HG03039 (cell line): ENCODE results near the gene KCNK3.
"Not testable (repeated sequence)": the region's sequence is repeated elsewhere in the genome, so short reads cannot be mapped to it uniquely, and the experiment has no call there.

Experiments
- ATAC-seq: cut with Tn5 transposase; IDR thresholded peaks from one replicate; pipeline ENCODE4 v1.9.1; 2021; ENCODE audit warnings: mild to moderate bottlenecking, moderate library complexity; ENCODE audit not compliant: unreplicated experiment

KCNK3 gene

DNA sequence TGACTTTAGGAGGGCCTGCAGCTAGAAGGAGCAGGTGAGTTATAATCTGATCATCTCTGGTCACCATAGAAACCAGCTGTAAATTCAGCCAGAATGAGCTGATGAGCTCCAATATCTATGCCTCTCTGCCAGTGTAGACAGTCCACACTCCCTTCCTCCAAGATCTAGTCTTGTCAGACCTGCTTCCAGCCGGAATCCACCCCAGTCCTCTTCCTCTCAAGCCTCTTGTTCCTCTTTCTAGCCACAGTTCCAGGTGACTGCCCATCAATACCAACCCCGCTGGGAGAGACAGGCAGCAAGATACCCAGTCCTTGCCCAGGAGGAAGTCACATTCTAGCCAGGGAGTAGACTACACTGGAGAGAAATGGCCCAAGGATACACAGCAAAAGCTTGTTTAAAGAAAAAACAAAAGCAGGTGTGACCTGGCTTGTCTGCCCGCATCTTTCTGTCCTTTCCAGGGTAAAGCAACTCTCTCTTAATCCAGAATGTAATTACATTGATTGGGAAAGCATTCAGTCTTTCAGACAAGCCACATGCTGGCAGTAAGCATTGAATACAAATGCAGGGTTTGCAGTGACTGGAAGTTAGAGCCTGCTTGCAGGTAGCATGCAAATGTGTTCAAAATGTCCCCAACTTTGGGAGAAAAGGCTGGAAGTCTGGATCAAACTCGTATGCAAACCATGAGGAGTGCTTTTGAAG, 62.6 kb downstream of the KCNK3 start:
- no peak for ATAC-seq

DNA sequence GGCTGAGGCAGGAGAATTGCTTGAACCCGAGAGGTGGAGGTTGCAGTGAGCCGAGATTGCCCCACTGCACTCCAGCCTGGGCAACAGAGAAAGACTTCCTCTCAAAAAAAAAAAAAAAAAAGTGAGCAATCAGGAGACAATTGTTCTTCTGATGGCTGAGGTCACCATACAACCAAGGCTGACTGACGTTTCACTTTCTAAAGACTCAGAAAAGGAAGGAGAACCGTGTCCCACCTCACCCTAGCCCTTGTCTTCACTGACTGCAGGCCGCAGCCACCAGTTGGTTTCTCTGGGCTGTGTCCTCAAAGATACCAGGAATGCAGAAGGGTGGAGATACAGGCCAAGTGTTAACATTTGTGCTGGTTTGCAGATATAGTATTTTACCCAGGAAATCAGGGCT, 63.8 kb downstream of the KCNK3 start:
- no peak for ATAC-seq

DNA sequence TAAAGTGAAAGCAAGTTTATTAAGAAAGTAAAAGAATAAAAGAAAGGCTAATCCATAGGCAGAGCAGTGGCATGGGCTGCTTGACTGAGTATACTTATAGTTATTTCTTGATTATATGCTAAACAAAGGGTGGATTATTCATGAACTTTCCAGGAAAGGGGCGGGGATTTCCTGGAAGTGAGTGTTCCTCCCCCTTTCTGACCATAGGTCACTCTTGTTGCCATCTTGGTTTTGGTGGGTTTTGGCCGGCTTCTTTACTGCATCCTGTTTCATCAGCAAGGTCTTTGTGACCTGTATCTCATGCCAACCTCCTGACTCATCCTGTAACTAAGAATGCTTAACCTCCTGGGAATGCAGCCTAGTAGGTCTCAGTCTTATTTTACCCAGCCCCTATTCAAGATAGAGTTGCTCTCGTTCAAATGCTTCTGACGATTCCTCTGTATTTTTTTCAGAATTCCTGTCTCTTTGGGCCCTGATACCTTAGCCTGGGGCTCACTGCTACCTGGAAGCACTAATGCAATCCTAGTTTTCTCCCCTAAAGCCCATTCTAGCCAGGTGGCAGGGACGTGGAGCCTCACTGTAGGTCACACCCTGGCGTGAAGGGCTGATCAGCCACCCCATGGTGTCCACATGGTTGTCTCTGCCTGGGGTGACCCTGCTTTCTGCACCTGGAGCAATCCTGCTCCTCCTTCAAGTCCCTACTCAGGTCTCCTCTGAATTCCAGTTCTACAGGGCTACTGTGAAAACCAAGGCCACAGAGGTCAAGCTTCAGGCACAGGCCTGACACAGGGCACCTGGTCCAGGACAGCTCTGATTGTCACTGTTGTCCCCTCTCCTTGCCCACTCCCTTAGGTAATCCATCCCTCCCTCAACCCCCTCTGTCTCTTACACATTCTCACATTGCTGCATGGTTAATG, 65.6 kb downstream of the KCNK3 start:
- ATAC-seq, result no peak

DNA sequence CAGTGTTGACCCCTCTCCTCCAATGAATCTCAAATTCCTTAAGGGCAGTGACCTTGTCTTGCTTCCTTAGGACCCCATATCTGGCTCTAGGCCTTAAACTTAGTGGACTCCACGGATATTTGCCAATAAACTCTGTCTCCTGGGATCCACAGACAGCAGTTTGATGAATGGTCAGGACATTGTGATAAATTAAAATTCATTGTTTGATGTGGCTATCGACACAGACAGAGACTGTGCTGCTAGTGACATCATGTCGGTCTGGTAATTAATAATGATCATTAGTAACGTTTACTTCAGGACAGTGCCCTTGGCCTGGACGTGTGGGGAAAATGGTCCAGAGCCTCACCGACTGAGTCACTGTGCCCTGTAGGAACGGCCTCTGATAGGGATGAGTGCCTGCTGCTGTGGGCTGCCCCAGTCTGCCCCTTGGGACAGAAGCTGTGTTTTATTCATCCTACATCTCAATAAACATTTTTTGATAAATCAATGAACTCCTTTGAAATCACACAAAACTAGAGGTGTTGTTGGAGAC, 66.3 kb downstream of the KCNK3 start:
- no peak for ATAC-seq

DNA sequence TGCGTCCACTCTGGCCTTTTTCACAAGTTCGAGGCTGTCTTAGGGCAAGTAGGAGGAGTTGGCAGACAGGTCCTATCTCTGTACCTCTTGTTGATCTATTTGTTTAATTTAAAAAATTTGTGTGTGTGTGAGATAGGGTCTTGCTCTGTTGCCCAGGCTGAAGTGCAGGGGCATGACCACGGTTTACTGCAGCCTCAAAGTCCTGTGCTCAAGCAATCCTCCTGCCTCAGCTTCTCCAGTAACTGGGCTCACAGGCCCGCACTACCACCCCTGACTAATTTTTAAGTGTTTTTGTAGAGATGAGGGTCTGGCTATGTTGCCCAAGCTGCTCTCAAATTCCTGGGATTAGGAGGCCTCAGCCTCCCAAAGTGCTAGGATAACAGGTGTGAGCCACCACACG, 67.3 kb downstream of the KCNK3 start:
- no peak for ATAC-seq

DNA sequence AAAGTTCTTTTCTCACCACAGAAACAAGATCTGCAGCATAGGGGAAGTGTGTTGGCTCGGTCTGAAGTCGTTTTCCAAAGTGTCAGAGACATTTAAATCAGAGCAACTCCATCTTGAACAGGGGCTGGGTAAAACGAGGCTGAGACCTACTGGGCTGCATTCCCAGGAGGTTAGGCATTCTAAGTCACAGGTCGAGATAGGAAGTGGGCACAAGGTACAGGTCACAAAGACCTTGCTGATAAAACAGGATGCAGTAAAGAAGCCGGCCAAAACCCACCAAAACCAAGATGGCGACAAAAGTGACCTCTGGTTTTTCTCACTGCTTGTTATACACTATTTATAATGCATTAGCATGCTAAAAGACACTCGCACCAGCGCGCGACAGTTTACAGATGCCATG, 68.5 kb downstream of the KCNK3 start:
- ATAC-seq, result not testable (repeated sequence)

DNA sequence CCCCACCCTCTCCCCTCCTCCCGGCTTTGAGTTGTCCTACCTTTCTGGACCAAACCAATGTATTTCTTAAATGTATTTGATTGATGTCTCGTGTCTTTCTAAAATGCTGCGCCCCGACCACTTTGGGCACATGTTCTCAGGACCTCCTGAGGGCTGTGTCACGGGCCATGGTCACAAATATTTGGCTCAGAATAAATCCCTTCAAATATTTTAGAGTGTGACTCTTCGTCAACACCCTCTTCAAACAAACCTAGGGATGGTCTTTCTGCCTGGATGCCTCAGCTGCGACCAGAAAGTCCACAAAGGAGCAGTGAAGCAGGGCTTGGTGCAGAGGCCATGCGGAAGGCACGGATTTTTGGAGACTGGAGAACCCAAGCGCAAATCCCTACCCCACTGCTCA, 70.5 kb downstream of the KCNK3 start:
- no peak for ATAC-seq

DNA sequence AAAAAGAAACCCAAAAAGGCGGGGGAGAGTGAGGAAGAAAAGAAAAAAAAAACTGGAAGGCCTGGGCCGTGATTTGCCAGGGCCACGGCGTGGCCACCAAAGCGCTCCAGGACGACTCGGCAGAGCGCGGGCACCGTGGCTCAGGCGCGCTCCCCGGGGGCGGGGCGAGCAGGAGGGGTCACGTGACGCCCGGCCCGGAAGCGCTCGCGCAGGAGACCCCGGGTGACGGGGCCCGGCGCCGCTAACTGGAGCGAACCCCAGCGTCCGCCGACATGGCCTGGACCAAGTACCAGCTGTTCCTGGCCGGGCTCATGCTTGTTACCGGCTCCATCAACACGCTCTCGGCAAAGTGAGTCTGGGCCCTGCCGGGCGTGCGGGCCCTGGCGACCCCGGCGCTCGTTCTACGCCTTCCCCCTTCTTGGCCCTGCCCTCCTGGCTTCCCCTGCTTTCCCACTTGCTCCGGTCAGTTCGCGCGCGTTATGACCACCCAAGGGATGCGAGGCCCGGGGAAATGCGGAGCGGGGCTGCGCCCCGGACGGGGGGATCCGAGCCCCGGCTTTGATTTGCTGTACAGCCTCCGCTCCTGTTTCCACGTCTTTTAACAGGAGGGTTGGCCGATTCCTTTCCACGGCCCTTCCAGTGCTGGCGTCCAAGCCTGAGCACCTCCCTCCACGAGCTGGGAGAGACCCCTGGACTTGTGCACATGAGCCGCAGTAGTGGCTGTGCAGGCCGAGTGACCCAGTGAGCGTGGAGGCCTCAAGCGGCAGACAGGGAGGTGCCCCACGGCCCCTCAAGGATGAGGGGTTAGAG, 71.8 kb downstream of the KCNK3 start, which contains the start of gene SLC35F6:
Gene SLC35F6, plus strand, starts transcription at position 207 of the 810 bp plus-strand sequence. Its CDS starts 66 bp downstream, at position 273.
- peak; percentile 78 for ATAC-seq

DNA sequence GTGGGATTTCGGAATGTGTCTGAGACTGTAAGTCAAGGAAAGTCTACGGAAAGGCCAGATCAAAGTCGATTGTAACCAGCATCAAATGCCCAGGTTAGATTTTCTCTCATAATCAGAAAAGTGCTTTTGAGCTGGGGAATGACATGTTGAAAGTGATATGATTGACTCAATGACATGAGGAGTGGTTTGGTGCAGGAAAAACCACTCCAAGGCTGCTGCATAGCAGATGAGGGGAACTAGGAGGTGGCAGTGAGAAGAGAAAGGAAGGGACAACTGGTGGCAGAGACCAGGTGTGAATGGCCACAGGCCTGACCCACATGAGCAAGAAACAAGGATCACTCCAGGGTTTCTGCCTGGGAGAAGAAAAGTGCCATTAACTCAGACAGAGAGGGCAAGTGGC, 72.4 kb downstream of the KCNK3 start:
- ATAC-seq, result no peak

DNA sequence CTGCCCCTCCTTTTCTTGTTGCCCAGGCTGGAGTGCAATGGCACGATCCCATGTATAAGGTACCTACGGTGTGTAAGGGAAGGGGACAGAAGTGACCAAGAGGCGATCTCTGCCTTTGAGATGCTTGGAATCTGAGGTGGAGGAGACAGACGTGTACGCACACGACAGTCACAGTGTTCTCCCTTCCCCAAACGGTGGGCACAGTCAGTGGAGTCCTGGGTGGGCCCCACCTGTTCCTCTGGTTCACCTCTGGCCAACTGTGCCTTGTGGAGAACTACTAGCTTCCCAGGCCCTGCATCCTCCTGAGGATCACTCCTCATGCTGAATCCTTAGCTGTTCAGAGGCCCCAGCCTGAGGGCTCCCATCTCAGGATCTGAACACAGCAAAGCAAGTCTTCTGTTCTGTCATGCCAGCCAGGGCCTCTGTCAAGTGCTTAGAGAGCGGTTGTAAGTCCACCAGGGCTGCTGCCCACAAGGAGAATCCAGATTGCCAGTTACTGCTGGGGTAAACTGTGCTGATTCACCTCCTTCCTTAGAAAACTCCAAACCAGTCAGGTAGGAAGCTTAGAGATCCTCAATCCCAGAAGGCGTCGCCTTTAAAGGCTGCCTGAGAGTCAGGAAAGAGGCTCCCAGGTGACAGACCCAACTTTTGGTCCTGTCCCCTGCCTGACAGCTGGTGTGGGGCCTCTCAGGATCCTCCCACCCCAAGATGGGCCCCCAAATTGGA, 73.1 kb downstream of the KCNK3 start:
- ATAC-seq, result no peak

DNA sequence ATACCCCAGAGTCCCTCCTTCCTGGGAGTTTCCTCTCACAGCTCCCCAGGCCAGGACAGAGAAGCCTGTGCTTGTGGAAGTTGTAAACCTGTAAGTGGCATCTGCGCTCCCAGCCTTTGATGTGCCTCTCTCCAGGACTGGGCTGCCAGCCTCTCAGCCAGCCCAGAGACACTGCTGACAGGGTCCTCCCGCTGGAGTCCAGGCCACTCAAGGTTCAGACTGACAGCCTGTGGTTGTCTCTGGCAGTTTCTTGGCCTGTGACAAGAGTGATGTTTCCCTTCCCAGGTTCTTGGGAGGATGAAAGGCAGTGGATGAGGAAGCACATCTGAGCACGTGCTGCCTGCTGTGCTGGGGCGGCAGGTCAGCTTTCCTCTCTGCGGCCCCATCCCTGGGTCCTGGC, 74.6 kb downstream of the KCNK3 start:
- no peak for ATAC-seq

DNA sequence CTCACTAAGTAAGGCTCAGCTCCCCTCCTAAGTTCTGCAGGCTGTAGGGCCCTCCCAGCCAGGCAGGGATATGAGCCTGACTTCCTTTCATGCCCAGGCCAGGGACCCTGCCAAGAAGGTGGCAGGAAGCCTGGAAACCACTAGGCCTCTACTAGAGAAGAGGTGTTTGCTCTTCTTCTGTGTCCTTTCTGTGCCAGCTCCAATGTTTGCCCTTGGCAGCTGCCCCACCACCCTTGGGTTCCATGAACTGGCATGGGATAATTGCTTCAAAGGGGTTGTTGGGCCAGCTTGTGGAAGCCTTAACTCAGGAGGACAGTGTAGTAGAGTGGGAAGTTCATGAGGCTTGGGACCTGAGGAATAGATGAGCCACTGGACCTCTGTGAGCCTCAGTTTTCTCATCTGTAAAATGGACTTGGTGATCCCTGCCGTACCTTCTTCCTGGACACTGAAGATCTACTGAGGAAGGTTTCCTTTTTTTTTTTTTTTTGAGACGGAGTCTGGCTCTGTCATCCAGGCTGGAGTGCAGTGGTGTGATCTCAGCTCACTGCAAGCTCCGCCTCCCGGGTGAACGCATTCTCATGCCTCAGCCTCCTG, 75.5 kb downstream of the KCNK3 start:
- ATAC-seq, result no peak

DNA sequence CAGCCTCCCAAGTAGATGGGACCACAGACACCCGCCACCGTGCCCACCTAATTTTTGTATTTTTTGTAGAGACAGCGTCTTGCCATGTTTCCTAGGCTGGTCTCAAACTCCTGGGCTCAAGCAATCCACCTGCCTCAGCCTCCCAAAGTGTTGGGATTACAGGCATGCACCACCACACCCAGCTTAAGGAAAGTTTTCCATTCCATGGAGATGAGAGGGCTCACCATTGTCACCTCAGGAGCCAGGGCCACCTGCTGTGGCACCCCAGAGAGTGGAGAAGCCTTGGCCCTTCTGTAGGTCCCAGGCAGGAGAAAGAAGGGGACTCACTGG, 76.2 kb downstream of the KCNK3 start:
- ATAC-seq, result no peak

DNA sequence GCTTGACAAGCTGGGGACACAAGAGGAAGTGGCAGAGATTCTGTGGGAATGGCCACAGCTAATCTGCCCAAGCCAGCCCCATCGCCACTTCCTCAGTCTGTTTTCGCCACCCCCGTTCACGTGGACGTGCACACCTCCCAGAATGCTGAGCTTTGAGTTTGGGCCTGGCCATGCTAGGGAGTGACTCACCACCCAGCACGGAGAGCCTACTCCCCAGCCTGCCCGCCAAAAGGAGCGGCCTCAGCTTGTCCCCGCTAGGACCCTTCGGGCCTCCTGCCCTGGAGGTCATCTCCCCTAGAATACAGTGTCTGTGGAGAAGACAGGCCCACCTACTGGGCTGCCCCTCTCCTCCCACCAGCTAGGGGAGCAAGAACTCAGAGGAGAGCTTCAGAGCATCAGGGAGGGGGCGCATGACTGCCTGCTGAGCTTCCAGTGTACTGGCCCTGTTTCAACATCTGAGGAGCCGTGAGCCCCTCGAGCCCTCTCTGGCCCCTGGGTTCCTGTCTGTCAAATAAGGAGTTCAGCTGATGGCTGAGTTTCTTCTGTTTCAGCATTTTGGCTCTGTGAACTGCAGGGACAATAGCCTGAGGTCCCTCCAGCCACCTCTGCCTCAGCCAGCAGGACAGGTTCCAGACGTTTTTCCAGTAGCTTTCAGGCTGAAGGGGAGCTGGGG, 76.7 kb downstream of the KCNK3 start:
- no peak for ATAC-seq

DNA sequence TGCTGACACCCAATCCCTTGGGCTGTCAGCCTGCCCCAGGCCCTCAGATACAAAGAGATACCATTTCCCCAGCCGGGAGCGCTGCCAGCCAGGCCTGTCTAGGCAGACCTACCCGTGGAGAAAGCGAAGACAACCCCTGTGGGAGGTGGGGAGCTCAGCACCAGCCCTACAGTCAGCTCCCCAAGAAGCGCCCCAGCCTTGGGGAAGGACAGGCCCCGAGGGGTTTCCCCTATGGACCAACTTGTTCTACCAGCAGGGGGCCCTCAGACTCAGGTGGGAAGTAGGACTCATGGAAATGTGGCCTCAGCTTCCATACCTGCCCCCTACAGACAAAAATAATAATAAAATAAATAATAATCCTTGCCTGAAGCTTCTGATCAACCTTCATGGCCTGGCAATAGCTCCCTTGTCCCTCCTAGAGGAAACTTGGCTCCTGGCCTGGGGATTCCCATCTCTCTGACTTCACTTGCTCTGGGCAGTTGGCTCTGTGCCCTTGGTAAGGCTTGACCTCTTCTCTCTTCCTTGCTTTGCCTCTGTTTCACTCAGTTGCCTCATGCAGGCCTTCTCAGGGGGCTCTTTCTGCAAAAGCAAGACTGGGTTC, 78.6 kb downstream of the KCNK3 start:
- no peak for ATAC-seq

DNA sequence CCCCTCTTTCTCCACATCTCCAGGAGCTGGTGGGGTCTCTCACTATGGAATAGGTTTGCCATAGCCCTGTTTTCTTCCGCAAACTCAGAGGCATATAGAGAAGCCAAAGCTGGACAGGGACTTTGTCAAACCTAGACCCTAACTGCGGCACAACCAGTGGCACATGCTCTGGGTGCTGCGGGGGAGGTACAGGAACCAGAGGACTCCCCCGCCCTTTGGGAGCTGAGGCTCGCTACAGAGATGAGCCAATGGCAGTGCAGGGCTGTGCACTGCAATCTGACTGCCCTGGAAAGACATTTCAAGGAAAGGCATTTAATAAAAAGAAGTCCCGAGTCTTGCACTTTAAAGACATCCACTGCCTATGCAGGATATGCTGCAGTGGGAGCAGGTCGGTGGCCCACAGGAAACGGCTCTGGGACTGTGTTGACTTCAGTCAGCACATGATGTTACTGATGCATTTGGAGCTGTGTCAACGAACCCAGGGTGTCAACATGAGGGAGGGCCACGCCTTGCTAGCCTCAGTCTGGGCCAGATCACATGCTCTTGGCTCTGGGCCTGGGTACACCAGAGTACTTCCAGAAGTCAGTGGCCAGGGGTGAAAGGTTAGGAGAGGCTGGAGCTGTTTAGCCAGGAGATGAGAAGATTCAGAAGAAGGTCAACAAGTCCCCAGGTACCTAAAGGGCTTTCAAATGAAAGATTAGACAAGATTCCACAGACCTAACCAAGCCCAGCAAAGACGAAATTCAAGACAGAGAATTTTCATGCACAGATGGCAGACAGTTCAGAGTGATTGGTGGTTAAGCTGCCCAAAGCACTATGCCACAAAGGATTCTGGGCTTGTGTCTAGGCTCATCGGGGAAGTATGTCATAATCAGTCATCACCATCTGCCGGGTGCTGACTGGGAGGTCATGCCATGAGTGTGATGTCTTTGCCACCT, 79.8 kb downstream of the KCNK3 start:
- no peak for ATAC-seq

DNA sequence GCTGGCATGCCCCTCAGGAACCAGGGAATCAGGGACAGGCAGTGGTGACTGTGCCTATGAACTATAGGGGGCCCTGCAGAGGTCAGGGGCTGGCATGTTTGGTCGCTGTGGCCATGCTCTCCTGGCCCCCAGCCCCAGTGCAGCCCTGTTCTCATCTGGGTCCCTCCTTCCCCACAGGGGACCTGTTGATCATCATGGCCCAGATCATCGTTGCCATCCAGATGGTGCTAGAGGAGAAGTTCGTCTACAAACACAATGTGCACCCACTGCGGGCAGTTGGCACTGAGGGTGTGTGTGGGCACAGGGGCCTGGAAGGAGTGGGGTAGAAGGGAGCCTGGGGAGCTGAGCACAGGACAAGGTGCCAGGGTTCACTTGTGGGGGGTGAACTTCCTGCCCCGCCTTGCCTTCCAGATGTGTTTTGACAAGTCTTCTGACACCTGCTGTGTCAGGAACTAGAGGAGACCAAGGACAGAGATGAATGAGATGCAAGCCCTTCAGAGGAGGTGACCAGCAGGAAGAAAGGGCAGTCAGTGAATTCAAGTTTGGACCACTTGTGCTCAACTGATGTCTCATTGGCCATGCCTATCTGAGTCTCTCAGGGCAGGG, 83.8 kb downstream of the KCNK3 start:
- no peak for ATAC-seq

DNA sequence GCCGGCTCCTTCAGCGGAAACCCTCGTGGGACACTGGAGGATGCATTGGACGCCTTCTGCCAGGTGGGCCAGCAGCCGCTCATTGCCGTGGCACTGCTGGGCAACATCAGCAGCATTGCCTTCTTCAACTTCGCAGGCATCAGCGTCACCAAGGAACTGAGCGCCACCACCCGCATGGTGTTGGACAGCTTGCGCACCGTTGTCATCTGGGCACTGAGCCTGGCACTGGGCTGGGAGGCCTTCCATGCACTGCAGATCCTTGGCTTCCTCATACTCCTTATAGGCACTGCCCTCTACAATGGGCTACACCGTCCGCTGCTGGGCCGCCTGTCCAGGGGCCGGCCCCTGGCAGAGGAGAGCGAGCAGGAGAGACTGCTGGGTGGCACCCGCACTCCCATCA, 85.6 kb downstream of the KCNK3 start:
- ATAC-seq, result no peak
